ENCODE data around the gene TFE3.

TFE3 gene

GRCh38 chrX:49063715-49064114, 20.6 kb upstream of the TFE3 start:
- TF ChIP-seq CSRNP3 (CRISPR knock-in tag; IDR thresholded peaks at IDR 0.05) (no peak), ZFP3 (CRISPR knock-in tag; IDR thresholded peaks at IDR 0.05) (no peak), PATZ1 (CRISPR knock-in tag; IDR thresholded peaks at IDR 0.05; ENCODE audit: borderline replicate concordance) (no peak), CREB5 (CRISPR knock-in tag; IDR thresholded peaks at IDR 0.05; ENCODE audit: low read depth) (no peak)
- ATAC-seq: no peak

- TF ChIP-seq ZFP3 (CRISPR knock-in tag; IDR thresholded peaks at IDR 0.05) (no peak), PPARA (CRISPR knock-in tag; IDR thresholded peaks at IDR 0.05; ENCODE audit: borderline replicate concordance) (no peak), ZC3H10 (CRISPR knock-in tag; IDR thresholded peaks at IDR 0.05) (no peak), RARB (CRISPR knock-in tag; IDR thresholded peaks at IDR 0.05) (no peak), GLIS3 (CRISPR knock-in tag; IDR thresholded peaks at IDR 0.05) (no peak), PATZ1 (CRISPR knock-in tag; IDR thresholded peaks at IDR 0.05; ENCODE audit: borderline replicate concordance) (no peak), ZNF565 (CRISPR knock-in tag; conservative IDR thresholded peaks at IDR 0.05; ENCODE audit: low read depth) (no peak), ISL1 (CRISPR knock-in tag; IDR thresholded peaks at IDR 0.05) (no peak)
- ATAC-seq: no peak
These were observed 18.8 kb upstream of the TFE3 start for GRCh38 chrX:49061916-49062315.

- ATAC-seq: no peak
- TF ChIP-seq ESRRG (CRISPR knock-in tag; IDR thresholded peaks at IDR 0.05) (no peak), RARB (CRISPR knock-in tag; IDR thresholded peaks at IDR 0.05) (no peak), ARNTL (CRISPR knock-in tag; IDR thresholded peaks at IDR 0.05; ENCODE audit: borderline replicate concordance, low read depth) (no peak), PATZ1 (CRISPR knock-in tag; IDR thresholded peaks at IDR 0.05; ENCODE audit: borderline replicate concordance) (no peak), OSR1 (CRISPR knock-in tag; IDR thresholded peaks at IDR 0.05) (no peak), ZNF565 (CRISPR knock-in tag; conservative IDR thresholded peaks at IDR 0.05; ENCODE audit: low read depth) (no peak), POU6F1 (CRISPR knock-in tag; IDR thresholded peaks at IDR 0.05; ENCODE audit: borderline replicate concordance, low read depth) (no peak), BACH2 (CRISPR knock-in tag; IDR thresholded peaks at IDR 0.05; ENCODE audit: borderline replicate concordance) (no peak), GLIS3 (CRISPR knock-in tag; IDR thresholded peaks at IDR 0.05) (no peak), ZFP3 (CRISPR knock-in tag; IDR thresholded peaks at IDR 0.05) (no peak), ZC3H10 (CRISPR knock-in tag; IDR thresholded peaks at IDR 0.05) (no peak), ZNF70 (CRISPR knock-in tag; IDR thresholded peaks at IDR 0.05) (no peak), SNAI2 (CRISPR knock-in tag; IDR thresholded peaks at IDR 0.05) (no peak), TCF4 (CRISPR knock-in tag; IDR thresholded peaks at IDR 0.05; ENCODE audit: borderline replicate concordance) (no peak)
These were observed 18.3 kb upstream of the TFE3 start for GRCh38 chrX:49061490-49061889.

Measured in SK-N-SH treated with all-trans-retinoic acid at 6 μM for 48 hours (cell line).